GM12891 (cell line): Measurements from ENCODE around the gene TGM2.
A peak's percentile ranks its signal among the peaks of the same experiment; 100 is the strongest.
"Not testable (repeated sequence)": the region's sequence is repeated elsewhere in the genome, so short reads cannot be mapped to it uniquely, and the experiment has no call there.

Experiments
- DNase-seq: peaks from one replicate; pipeline ENCODE4 v3.0.0; 2011; ENCODE audit warnings: low spot score; ENCODE audit not compliant: insufficient read length
- FAIRE-seq: peaks from 2 replicates; lab custom pipeline; 2011; peaks lifted over from hg19 to GRCh38; lab: Jason Lieb, UNC
- PAX5 ChIP-seq: IDR thresholded peaks from 2 replicates; pipeline ENCODE4 v1.6.1; 2011; ENCODE audit warnings: low read length, moderate library complexity, mild to moderate bottlenecking; ENCODE audit not compliant: insufficient read depth, severe bottlenecking
- POLR2A ChIP-seq: IDR thresholded peaks from 2 replicates; pipeline ENCODE4 v1.6.1; 2011; ENCODE audit warnings: low read depth, low read length, control low read depth
- POLR2AphosphoS5 ChIP-seq: IDR thresholded peaks from 2 replicates; pipeline ENCODE4 v1.6.1; 2011; ENCODE audit warnings: low read depth, low read length, control low read depth
- POU2F2 ChIP-seq: IDR thresholded peaks from 2 replicates; pipeline ENCODE4 v1.6.1; 2011; ENCODE audit warnings: low read depth, mild to moderate bottlenecking, control low read depth, low read length, moderate library complexity
- SPI1 ChIP-seq: IDR thresholded peaks from 2 replicates; pipeline ENCODE4 v1.6.1; 2011; ENCODE audit warnings: low read depth, low read length, control low read depth
- TAF1 ChIP-seq: IDR thresholded peaks from 2 replicates; pipeline ENCODE4 v1.6.1; 2011; ENCODE audit warnings: low read depth, low read length, control low read depth

TGM2 gene

GRCh38 chr20:38106461-38106860, 58.6 kb downstream of the TGM2 start:
- no peak for FAIRE-seq
- no peak for TF ChIP-seq SPI1
- no peak for TF ChIP-seq POLR2A
- no peak for TF ChIP-seq PAX5
- no peak for TF ChIP-seq POU2F2
- no peak for TF ChIP-seq TAF1
- no peak for TF ChIP-seq POLR2AphosphoS5
- no peak for DNase-seq

- TF ChIP-seq POU2F2, result no peak
- no peak for TF ChIP-seq POLR2A
- no peak for TF ChIP-seq POLR2AphosphoS5
- no peak for TF ChIP-seq SPI1
- TF ChIP-seq TAF1, result no peak
- no peak for TF ChIP-seq PAX5
- FAIRE-seq (no peak), DNase-seq (no peak)
These were observed 60.8 kb downstream of the TGM2 start for GRCh38 chr20:38104285-38104684.

DNA sequence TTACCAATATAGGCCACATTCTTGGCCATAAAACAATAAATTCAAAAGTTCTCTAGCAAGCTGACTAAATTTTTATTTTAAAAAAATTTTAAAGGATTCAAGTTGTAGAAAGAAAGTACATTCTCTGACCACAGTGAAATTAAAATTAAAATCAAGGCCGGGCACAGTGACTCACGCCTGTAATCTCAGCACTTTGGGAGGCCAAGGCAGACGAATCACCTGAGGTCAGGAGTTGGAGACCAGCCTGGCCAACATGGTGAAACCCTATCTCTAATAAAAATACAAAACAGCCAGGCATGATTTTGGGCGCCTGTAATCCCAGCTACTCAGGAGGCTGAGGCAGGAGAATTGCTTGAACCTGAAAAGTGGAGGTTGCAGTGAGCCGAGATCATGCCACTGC, 62.9 kb downstream of the TGM2 start:
- FAIRE-seq, DNase-seq: not testable (repeated sequence)

DNA sequence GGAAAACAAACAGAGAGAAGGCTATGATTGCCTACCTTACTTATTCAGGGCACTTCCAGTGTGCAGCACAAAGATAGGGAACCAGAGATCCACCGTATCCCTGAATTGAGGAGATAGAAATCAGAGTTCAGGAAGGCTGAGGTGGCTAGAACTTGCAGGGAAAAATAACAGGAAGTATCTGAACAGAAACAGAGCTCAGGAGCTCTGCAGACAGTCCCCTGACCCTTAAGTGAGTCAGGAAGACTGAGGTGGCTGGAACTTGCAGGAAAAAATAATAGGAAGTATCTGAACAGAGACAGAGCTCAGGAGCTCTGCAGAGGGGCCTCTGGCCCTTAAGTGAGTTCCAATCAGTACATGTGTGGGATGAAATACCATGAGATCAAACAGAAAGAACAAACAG, 66.1 kb downstream of the TGM2 start:
- TF ChIP-seq SPI1 (no peak), PAX5 (no peak), POLR2A (no peak), POLR2AphosphoS5 (no peak), TAF1 (no peak), POU2F2 (no peak)
- FAIRE-seq (no peak), DNase-seq (no peak)

- FAIRE-seq, result peak; percentile 43
- TF ChIP-seq POLR2A, result no peak
- 0 out of 2 replicates have a peak, but pooled peaks have one; percentile 11 for TF ChIP-seq POLR2AphosphoS5
- DNase-seq, result no peak
These were observed 69.9 kb downstream of the TGM2 start for GRCh38 chr20:38095017-38095686.

DNA sequence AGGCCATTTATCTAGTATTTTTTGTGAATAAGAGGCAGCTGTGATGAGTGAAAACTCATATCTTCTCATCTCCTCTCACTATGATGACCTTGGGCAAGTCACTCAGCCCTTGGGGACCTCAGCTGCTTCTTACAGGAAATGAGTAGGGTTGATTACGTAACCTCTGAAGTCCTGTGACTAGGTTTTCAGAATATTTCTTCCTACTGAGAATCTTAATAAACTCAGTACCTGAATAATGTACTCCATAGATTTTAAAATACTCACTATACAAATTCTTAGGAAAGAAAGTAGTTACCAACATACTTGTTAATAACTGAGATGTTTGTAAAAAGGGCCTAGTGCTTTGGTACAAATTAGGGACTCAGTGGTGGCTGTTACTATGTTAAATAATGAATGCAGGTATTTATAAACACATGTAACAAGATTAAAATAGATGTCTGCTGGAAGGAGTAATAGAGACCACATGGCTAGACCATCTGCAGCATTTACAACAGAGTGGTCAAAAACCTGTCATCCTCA, 70.6 kb downstream of the TGM2 start:
- no peak for TF ChIP-seq POU2F2
- 0 out of 2 replicates have a peak, but pooled peaks have one; percentile 2 for TF ChIP-seq SPI1
- FAIRE-seq, result no peak
- DNase-seq, result peak; percentile 25

DNA sequence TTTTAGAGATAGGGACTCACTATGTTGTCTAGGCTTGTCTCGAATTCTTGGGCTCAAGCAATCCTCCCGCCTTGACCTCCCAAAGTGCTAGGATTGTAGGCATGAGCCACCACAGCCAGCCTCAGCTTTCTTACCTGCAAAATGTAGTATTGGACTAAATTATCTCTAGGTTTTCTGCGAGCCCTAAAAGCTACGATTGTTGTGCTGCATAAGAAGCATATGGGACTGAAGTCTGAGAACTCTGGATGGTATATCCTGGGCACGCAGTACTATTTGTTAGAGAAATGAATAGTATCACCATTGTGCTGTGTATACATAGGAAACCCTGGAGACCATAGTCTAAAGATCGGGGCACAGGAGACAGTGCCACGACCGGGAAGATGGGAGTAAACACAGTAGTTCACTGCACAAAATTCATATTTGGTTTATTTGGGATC, 71.4 kb downstream of the TGM2 start:
- no peak for FAIRE-seq
- no peak for TF ChIP-seq PAX5
- TF ChIP-seq POLR2AphosphoS5, result no peak
- no peak for TF ChIP-seq POLR2A
- no peak for TF ChIP-seq POU2F2
- TF ChIP-seq TAF1, result no peak
- no peak for TF ChIP-seq SPI1

DNA sequence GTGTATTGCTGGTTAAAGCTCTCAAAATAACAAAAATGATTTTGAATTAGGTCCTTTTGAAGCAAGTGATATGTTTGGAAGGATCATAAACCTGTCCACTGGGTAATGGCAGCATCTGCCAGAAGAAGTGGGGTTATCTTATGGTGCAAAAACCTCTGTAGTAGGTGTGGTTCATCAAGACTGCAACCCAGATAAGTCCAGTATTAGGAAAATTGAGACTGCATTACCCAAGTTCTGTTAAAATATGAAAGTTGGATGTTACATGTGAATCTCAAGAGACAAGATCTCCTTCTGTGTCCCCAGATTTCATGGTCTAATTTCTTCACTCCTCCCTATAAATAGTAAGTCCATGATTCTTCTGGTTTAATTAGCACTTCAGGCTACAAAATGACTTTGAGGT, 72.2 kb downstream of the TGM2 start:
- TF ChIP-seq TAF1 (no peak), POU2F2 (no peak), SPI1 (no peak), PAX5 (no peak), POLR2AphosphoS5 (no peak), POLR2A (no peak)
- FAIRE-seq (peak; percentile 60), DNase-seq (no peak)

More for the DNA sequence above, 71.4 kb downstream of the TGM2 start:
- DNase-seq, result no peak

DNA sequence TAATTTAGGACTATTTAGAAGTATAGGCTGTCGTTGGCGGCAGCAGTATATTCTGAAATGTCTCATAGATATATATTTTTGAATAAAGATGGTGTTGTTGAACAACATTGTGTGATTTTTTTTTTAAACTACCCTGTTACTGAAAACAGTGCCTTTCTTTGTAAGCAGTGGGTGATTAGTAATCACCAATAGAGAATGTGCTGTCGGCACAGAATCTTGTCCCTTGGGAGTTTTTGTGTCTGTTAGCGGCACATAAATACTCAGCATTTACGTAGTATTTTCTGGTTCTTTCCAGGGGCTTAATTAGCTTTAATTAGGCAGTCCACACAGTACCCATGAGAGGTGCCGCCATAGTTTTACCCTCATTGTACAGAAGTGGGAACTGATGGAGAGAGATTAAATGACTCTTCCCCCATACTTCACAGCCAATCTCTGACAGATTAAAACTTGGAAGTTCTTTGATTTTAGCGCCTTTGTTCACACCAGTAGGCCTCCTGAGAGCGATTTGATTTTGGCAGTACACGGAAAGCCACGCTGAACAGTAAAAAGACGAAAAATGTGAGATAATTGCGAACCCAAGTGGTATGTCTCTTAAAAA, 72.7 kb downstream of the TGM2 start:
- DNase-seq (no peak), FAIRE-seq (peak; percentile 61)
- no peak for TF ChIP-seq POLR2AphosphoS5
- no peak for TF ChIP-seq TAF1
- TF ChIP-seq SPI1, result no peak
- no peak for TF ChIP-seq POU2F2
- no peak for TF ChIP-seq PAX5
- no peak for TF ChIP-seq POLR2A

DNA sequence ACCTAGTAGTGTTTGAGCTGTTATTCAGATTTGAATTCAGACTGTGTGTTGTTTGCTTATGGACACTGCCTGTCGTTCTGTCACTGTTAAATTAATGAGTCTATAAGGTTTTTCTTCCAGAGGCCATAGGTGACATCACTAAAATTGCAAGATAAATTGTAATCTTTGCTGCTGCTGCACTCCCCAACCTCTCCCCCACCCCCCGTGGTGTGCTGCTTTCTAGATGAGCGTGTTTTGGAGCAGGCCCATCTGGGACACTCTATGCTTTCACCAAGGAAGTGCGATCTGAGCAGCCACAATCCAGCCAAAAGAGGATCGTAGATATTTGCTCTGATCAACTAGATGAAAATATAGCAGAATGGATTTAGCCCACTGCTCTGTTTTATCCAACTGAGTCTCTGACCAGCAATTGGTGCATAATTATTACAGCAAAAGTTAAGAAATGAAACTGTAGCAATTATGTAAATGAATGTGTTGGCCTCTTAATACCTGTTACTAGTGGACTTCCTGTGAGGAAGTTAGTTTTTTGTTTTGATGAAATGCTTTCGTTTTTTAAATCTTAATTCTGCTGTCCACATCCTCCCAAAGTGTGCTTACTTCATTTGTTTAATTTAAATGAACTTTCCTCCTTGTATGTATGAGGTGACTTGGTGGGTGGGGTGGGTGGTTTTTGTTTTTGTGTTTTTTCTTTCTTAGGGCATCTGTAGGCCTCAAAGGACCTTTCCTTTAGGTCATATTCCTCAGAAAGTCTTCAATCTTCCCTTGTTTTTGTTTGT, 73.4 kb downstream of the TGM2 start:
- TF ChIP-seq POU2F2 (0 out of 2 replicates have a peak, but pooled peaks have one; percentile 26), SPI1 (peak; percentile 16; the same call in 1 of the 2 replicates), POLR2AphosphoS5 (no peak), PAX5 (no peak), TAF1 (0 out of 2 replicates have a peak, but pooled peaks have one; percentile 32)
- FAIRE-seq, result peak; percentile 55
- no peak for DNase-seq
